GM18858 (cell line): Measurements from ENCODE around the gene RPL11.
"Not testable (repeated sequence)": the region's sequence is repeated elsewhere in the genome, so short reads cannot be mapped to it uniquely, and the experiment has no call there.

Experiments
- ATAC-seq: cut with Tn5 transposase; IDR thresholded peaks from one replicate; pipeline ENCODE4 v1.9.1; 2021; ENCODE audit not compliant: unreplicated experiment

RPL11 gene

DNA sequence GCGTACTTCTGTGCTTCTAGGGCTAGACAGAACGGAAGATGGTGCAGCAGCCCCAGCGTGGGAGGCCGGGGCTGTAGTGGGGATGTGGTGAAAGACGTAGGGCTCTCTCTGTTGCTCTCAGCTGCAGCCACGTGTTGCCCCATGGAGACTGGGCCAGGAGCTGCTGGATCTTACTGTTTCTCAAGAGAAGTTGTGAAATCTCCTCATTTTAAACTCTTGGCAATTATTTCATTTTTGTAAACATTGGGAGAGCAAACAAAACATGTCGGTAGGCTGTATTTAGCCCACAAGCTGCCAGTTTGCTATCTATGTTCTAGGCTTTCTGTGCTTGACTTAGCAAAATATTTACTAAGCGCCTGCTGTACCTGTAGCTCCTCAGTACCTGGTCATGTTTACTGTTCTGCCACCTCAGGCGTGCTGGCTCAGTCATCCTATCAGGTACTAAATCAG, 35.8 kb downstream of the RPL11 start:
- no peak for ATAC-seq

DNA sequence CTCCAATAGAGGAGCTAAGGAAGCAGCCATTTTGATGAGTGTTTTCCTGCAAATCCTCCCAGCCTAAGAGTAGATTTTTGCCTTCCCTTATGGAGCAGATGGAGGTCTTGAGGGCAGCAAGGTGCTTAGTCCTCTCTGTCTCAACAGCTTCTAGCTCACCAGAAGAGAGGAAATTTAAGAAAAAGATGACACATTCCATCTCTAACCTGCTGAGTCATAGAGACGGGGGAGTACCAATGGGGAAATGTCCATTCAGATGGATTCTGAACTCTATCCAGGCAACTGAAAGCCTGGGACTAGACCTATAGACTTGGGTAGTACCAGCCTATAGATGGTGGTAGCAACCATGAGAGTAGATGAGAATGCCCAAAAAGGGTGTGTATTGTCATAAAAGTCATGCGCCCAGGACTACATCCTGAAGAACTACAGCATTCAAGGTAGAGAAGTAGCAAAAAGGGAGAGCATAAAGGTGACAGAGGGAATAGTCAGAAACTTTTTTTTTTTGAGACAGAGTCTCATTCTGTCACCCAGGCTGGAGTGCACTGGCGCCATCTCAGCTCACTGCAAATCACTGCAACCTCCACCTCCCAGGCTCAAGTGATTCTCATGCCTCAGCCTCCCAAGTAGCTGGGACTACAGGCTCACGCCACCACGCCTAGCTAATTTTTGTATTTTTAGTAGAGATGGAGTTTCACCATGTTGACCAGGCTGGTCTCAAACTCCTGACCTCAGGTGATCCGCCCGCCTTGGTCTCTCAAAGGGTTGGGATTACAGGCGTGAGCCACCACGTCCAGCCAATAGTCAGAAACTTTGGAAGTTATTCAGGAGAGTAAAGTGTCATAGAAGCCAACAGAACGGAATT, 41.0 kb downstream of the RPL11 start:
- no peak for ATAC-seq

DNA sequence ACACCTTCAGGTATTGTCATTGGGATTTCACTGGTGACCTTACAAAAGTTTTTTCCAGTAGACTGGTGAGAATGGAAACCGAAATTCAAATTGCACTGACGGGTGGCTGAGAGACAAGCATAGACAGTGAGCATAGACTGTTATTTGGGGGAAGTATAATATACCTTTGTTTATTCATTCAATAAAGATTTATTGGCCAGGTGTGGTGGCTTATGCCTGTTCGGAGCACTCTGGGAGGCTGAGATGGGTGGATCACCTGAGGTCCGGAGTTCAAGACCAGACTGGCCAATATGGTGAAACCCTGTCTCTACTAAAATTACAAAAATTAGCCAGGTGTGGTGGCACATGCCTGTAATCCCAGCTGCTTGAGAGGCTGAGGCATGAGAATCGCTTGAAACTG, 41.7 kb downstream of the RPL11 start:
- not testable (repeated sequence) for ATAC-seq

DNA sequence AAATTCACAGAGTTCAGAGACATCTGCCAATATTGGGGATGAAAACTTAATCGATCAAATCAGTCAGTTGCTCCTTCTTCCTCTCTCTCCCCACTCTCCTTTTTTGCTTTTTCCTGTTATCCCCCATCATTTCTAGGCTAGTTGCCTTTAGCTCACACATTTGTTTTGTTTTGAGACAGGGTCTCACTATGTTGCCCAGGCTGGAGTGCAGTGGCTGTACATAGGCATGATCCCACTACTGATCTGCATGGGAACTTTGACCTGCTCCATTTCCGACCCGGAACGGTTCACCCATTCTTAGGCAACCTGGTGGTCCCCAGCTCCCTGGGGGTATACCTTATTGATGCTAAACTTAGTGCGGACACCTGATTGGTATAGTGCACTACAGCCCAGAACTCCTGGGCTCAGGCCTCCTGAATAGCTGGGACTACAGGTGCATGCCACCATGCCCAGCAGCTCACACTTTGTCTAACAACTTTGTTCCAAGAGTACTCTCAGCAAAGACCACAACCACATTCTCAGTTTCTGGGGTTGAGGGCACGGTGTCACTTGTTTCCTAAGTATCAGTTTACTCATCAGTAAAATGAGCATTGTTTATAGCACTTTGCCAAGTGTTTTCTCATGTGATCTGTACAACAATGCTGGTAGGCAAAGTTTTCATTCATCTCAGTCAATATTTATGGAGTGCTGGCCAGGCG, 45.0 kb downstream of the RPL11 start:
- ATAC-seq, result no peak

DNA sequence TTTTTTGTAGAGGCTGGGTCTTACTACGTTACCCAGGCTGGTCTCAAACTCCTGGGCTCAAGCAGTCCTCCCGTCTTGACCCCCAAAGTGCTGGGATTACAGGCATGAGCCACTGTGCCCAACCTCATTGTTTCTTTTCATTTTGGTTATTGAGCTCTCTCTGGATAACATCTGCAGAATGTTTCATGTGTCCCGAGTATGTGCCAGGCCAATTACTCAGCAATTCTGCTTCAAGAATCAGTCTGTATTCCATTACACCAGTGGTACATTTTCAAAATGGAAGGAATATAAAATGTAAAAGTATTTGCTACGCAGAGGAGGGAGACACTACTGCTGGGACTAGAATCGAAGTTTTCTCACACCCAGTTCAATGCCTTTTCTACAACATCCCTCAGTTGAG, 50.0 kb downstream of the RPL11 start:
- no peak for ATAC-seq

DNA sequence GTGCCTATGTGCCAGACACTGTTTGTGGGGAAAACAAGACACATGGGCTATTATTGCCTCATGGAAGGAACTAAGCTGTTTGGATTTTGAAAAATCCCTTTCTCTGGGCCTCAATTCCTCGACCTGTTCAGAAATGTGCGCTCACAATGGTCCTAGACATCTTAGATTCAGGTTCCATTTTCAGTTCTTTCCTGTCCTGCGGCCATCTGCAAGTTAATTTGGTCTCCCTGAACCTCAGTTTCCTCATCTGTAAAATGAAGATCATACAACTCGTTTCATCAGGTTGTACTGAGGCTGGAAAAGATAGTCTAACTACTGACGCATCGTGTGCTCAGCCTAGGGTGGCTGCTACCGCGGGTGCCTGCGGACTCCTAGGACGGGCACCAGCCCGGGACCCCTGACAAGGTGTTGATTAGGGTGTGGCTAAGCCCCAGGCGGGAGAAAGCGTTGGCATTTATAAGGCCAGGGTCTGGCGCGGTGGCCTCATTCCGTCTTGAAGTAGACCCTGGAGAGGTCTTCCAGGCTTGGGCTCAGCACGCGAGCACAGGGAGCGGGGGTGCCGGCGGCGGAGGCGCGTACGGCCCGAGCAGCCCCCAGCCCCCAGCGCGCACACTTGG, 51.2 kb downstream of the RPL11 start:
- ATAC-seq, result peak; percentile 5

DNA sequence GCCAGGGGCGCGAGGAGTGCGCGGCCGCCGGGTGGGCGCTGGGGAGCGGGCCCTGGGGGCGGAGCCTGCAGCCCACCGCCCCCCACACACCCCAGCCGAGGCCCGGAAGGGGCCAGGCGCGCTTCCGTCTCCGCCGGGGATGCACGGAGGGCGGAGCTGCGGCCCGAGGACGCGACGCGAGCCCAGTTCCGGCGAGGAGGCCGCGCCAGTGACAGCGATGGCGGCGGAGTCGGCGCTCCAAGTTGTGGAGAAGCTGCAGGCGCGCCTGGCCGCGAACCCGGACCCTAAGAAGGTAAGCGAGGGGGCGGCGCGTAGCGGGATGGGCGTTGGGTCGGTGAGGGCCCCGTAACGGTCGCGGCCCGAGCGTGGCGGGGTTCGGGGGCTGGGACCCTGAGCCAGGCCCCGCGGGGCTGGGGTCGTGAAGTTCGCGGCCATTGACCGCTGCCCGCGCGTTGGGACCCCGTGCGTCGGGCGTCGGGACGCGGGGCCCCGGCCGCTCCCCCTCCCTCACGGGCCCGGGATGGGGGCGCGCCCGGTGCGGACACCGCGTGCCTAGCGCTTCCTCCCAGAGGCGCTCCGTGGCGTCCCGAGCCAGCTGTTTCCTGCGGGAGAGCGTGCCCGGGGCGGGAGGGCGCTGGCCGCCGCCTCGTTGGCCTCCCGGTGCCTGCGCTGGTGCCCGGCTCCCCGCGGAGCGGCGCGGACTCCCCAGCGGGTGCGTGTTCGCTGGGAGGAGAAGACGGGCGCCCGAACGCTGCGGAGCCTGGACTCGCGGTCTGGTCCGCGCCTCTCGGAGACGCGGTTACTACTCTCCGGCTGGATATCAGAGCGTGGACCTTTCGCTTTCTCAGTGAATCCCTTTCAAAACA, 51.9 kb downstream of the RPL11 start, which contains the start of gene ELOA:
Gene ELOA (plus strand): TSS at position 185 of the 866 bp plus-strand sequence. CDS start 33 bp downstream, at position 218.
- peak; percentile 47 for ATAC-seq

DNA sequence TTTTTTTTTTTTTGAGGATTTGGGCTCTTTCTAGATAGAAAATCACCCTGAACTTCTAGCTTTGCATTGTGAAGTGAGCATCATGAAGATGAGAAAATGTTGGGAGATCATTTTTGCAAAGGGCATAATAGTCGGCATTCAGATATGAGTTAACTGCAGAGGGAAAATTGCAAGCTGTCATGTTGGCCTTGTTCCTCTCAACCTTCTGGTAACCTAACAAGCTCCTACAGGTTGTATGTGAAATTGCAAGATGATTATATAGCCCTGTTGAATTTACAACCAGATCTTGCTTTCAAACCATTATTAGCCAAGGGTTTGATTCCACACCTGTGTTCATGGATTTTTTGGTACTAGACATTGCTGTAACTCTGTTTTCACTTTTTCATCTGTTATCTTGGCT, 53.9 kb downstream of the RPL11 start:
- ATAC-seq, result no peak
